ENCODE measurements around the gene ADGRG6. TPM values are rescaled to one million over a fixed set of nuclear protein-coding genes. Genes with fewer than 3 reads are reported as not detected.

ADGRG6 gene
- total and polyA plus RNA-seq, 2 of the 8 experiments (the other 6 are each of a cell fraction or from before 2014, with no cell fraction given) = 1.1 to 6.2 TPM

DNA sequence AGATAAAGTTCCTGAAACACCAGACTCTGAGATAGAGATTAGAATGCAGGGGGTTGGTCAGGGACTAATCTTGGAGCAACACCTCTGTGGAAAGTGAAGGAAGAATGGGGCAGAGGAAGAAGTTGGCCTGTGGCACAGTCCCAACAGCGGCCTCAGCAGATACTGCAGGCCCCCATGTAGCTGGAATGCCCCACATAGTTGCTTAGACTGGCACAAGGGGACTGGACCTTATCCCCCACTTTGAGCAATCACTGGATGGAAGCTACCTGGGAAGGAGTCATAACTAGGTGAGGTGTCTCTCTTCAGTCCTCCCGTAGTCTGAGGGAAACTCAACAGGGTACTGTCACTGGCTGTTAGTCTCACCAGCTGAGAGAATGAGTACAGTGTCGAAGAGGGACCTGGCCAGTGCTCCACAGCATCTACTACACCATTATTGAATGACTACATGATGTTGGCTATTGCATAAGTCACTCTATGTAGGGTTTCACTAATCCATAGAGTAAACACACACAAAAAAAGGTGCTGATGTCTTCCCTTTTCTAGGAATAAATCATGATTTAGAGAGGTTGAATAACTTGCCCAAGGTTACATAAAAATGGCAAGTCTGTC, 47.5 kb downstream of the ADGRG6 start:
- no peak for DNase-seq (ENCODE audit: low read depth in 1 of 2, low spot score in 2 of 2)
- H3K9me3 ChIP-seq (ENCODE audit: insufficient read depth in 2 of 2, low read depth in 1 of 2, low read length in 1 of 2) = no peaks in the 10 kb centered on the region
- H3K4me3 ChIP-seq (ENCODE audit: extremely low read depth in 1 of 4, insufficient read depth in 2 of 4, low read depth in 3 of 4, low read length in 4 of 4) = no peak overlapping the region
- TF ChIP-seq JUND (IDR thresholded peaks at IDR 0.05; ENCODE audit: low read length) (no peak), CHD1 (IDR thresholded peaks at IDR 0.05; ENCODE audit: low read depth, low read length) (no peak), SP4 (IDR thresholded peaks at IDR 0.05; ENCODE audit: low read length) (no peak), KDM5A (IDR thresholded peaks at IDR 0.05; ENCODE audit: low read length) (no peak), NRF1 (IDR thresholded peaks at IDR 0.05; ENCODE audit: low read depth, low read length) (no peak), CBX8 (IDR thresholded peaks at IDR 0.05; ENCODE audit: borderline replicate concordance, low read depth, low read length) (no peak)
- 0 out of 2 replicates have a peak overlapping the region, but pooled peaks have one; percentile 8 for H2AFZ ChIP-seq (ENCODE audit: low read length)
- no peak overlapping the region for H2BK20ac ChIP-seq (ENCODE audit: low read length)
- no peak overlapping the region for H3K56ac ChIP-seq (replicated peaks; ENCODE audit: insufficient read length, low read depth, low read length)
- H2BK15ac ChIP-seq (ENCODE audit: low read length) = no peak overlapping the region
- H4K8ac ChIP-seq (ENCODE audit: extremely low read depth, insufficient read depth, low read length) = no peak overlapping the region
- H4K20me1 ChIP-seq (replicated peaks in 1 of 2; ENCODE audit: control insufficient read depth in 1 of 2, insufficient read depth in 2 of 2, low read length in 2 of 2) = no peaks in the 10 kb centered on the region
- H3K9ac ChIP-seq (replicated peaks in 1 of 4; ENCODE audit: extremely low read depth in 1 of 4, low read depth in 3 of 4, low read length in 3 of 4) = no peak overlapping the region
- POLR2A ChIA-PET (ENCODE audit: partially characterized antibody) = no interaction called here
- H2BK12ac ChIP-seq (ENCODE audit: low read depth, low read length) = no peak overlapping the region
- H3K14ac ChIP-seq (ENCODE audit: insufficient read length) = peak overlapping the region; percentile 87
- H2BK5ac ChIP-seq (ENCODE audit: low read depth, low read length) = no peak overlapping the region
- 84% methylated on average over 3 of the region's 3 CpGs; no CpG with 5 or more reads in 1 of the 2 experiments for WGBS, 2 experiments (ENCODE audit: extremely low coverage in 1 of 2, insufficient coverage in 1 of 2, insufficient read length in 1 of 2, insufficient replicate concordance in 2 of 2, low coverage in 1 of 2, low lambda C conversion rate in 2 of 2, missing lambda C conversion rate in 1 of 2)
- no peaks in the 10 kb centered on the region for H3K23me2 ChIP-seq (ENCODE audit: low read depth, low read length)
- no peak overlapping the region for H3K4ac ChIP-seq (replicated peaks; ENCODE audit: insufficient read length, low read depth, low read length)
- H4K5ac ChIP-seq (ENCODE audit: insufficient read length, low read depth, low read length) = no peak overlapping the region
- no peaks in the 10 kb centered on the region for H3K79me2 ChIP-seq (ENCODE audit: control insufficient read depth in 1 of 2, insufficient read depth in 2 of 2, low read length in 2 of 2)
- H3K4me1 ChIP-seq (replicated peaks in 1 of 4; ENCODE audit: control insufficient read depth in 3 of 4, insufficient read depth in 4 of 4, low read length in 3 of 4) = no peaks in the 10 kb centered on the region
- H3K18ac ChIP-seq (ENCODE audit: extremely low read depth, low read length) = no peak overlapping the region
- H3K79me1 ChIP-seq (ENCODE audit: low read depth, low read length) = no peaks in the 10 kb centered on the region
- no peaks in the 10 kb centered on the region for H3K36me3 ChIP-seq (ENCODE audit: control insufficient read depth in 2 of 4, insufficient read depth in 4 of 4, low read length in 3 of 4)
- H3K27ac ChIP-seq (ENCODE audit: low read depth, low read length) = no peak overlapping the region
- no peak overlapping the region for H3K23ac ChIP-seq (ENCODE audit: insufficient read length)
- CTCF ChIA-PET (ENCODE audit: partially characterized antibody) = interaction anchor here (1.1 kb wide), 1 partner anchor 11 kb away, joined by 3 read pairs; no protein-coding TSS in a partner anchor
- no peaks in the 10 kb centered on the region; a peak in 1 of 7 replicates for H3K27me3 ChIP-seq (replicated peaks in 1 of 4; ENCODE audit: control insufficient read depth in 3 of 4, extremely low read depth in 1 of 4, insufficient read depth in 3 of 4, low read length in 3 of 4)
- no peak for FAIRE-seq
- H4K91ac ChIP-seq (replicated peaks; ENCODE audit: insufficient read length, low read length) = no peak overlapping the region
- H2AK5ac ChIP-seq (ENCODE audit: low read depth, low read length) = no peak overlapping the region
- H3K4me2 ChIP-seq (ENCODE audit: insufficient read depth in 1 of 2, low read depth in 2 of 2, low read length in 2 of 2) = no peak overlapping the region
- H2BK120ac ChIP-seq (replicated peaks; ENCODE audit: low read depth, low read length) = no peak overlapping the region

Data from H1 (cell line).